IPS-18c (cell line): Measurements from ENCODE around the gene OR8H1.

Experiments
- H3K4me3 ChIP-seq: 2 replicates; pipeline ENCODE4 v1.7.0; 2013; ENCODE audit warnings: low read depth, mild to moderate bottlenecking, low read length, moderate library complexity; ENCODE audit not compliant: insufficient read depth
- H3K9me3 ChIP-seq: one replicate; pipeline ENCODE4 v1.6.1; 2013; ENCODE audit warnings: mild to moderate bottlenecking, low read length, moderate library complexity; ENCODE audit not compliant: control insufficient read depth, insufficient read depth

OR8H1 gene, protein sequence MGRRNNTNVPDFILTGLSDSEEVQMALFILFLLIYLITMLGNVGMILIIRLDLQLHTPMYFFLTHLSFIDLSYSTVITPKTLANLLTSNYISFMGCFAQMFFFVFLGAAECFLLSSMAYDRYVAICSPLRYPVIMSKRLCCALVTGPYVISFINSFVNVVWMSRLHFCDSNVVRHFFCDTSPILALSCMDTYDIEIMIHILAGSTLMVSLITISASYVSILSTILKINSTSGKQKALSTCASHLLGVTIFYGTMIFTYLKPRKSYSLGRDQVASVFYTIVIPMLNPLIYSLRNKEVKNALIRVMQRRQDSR

DNA sequence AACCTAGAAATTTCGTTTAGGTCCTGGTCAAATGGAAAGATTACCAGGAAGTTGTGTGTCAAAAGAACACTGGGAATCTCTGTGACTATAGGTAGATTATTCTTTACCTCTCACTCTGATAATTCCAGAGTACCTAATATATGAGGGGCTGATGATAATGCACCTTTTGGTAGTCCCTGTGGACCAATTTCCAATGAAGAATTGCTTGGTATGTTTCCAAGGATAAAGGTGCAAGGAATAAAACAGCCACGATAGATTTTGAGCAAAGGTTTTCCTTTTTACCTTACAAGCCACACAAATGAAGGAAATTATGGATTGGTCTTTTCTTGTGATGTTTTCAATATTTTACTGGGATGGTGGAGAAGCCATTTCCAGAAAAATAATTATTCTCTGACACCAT lies at the start of gene OR8H1:
OR8H1 (minus strand) TSS at position 101 of the 400 bp plus-strand sequence. CDS start 1,192 bp downstream, outside the sequence.
- H3K4me3 ChIP-seq = no peak within 1 kb of the TSS

DNA sequence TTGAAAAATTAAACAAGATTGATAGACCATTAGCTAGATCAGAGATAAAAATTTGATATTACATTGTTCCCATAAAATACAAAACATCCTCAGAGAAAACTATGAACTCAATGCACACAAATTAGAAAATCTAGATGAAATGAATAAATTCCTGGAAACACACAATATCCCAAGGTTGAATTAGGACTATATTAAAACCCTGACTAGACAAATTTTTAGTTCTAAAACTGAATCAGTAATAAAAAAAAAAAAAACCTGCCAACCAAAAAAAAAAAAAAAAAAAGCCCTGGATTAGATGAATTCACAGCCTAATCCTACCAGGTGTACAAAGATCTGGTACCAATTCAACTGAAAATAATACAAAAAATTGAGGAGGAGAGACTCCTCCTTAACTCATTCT lies 48.2 kb upstream of the OR8H1 start:
- Histone ChIP-seq H3K9me3 (no peaks in the 10 kb centered on the region), H3K4me3 (no peak overlapping the region)

More for the DNA sequence above, at the start of gene OR8H1:
- H3K9me3 ChIP-seq = no peaks in the 10 kb centered on the region

- no peak overlapping the region for H3K4me3 ChIP-seq
- peaks cover 4% of the 10 kb centered on the region for H3K9me3 ChIP-seq
These were observed 41.1 kb upstream of the OR8H1 start for GRCh38 chr11:56333156-56333555.

GRCh38 chr11:56331861-56332491 lies 39.9 kb upstream of the OR8H1 start:
- Histone ChIP-seq H3K4me3 (no peak overlapping the region), H3K9me3 (peaks cover 4% of the 10 kb centered on the region)

DNA sequence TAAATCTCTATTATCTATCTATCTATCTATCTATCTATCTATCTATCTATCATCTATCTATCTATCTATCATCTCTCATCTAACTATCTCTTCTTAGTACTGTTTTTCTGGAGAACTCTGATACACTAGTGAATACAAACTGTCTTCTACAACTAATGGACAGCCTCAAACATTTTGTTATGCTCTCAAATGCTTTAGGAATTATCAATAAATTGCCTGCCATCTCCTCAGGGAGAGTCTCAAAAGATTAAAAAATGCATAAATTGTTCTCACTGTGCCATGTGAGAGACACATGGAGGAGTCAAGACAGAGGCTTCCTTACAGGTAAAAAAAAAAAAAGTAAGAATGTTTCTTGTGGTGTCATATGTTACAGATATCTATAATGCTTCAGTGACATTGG lies 22.8 kb upstream of the OR8H1 start, which contains the start of gene OR8K3:
OR8K3 (plus strand) TSS at position 301 of the 400 bp plus-strand sequence. CDS start 3,163 bp downstream, outside the sequence.
- no peak within 1 kb of the TSS for H3K4me3 ChIP-seq
- H3K9me3 ChIP-seq = no peaks in the 10 kb centered on the region

DNA sequence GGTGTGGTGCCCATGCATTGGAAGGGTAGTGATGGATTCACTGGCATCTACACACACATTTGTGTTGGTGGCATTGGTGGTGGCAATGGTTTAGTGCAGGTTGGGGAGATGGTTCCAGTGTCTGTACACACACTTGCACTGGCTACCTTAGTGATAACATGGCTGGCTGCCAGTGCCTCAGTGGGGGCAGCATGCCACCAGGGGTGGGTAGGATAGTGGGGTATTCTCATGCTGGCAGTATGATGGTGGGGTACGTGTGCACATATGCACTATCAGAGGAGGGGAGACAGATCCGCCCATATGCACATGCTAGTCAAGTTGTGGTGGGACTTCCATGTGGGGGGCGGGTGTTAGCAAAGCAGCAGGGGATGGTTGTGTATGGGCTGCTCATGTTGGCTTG lies 15.8 kb upstream of the OR8H1 start:
- no peak overlapping the region for H3K4me3 ChIP-seq
- H3K9me3 ChIP-seq = no peaks in the 10 kb centered on the region

- no peaks in the 10 kb centered on the region for H3K9me3 ChIP-seq
These were observed 4.8 kb upstream of the OR8H1 start for GRCh38 chr11:56296898-56297297.

GRCh38 chr11:56273854-56274253 lies 18.2 kb downstream of the OR8H1 start, which contains the start of gene OR5T1:
Gene OR5T1, plus strand, starts transcription at chr11:56274154. Its CDS starts 1,485 bp downstream, at chr11:56275639.
- no peaks in the 10 kb centered on the region for H3K9me3 ChIP-seq
- no peak within 1 kb of the TSS for H3K4me3 ChIP-seq

More at GRCh38 chr11:56296898-56297297, 4.8 kb upstream of the OR8H1 start:
- no peak overlapping the region for H3K4me3 ChIP-seq

GRCh38 chr11:56271092-56271491 lies 21.0 kb downstream of the OR8H1 start:
- Histone ChIP-seq H3K4me3 (no peak overlapping the region), H3K9me3 (no peaks in the 10 kb centered on the region)

DNA sequence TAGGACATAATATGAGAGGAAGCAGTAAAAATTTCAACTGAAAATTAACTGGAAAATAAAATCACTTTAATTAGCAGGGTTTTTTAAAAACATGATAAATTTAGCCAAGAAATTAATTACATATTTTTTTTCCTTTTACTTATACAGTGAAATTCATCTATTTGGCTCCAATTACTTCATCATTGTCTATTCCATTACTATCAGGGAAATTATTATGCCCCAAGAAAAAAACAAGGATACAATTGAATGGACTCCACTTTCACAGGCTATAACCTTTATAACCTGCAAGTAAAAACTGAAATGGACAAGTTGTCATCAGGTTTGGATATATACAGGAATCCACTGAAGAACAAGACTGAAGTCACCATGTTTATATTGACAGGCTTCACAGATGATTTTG lies 40.1 kb downstream of the OR8H1 start, which contains the start of gene OR5T3:
OR5T3 (plus strand) TSS at position 301 of the 400 bp plus-strand sequence; CDS start at position 301, 0 bp downstream.
- Histone ChIP-seq H3K9me3 (no peaks in the 10 kb centered on the region), H3K4me3 (no peak within 1 kb of the TSS)
